SK-N-SH (cell line): ENCODE results near the gene PNN. TPM values are rescaled to one million over a fixed set of nuclear protein-coding genes. Genes with fewer than 3 reads are reported as not detected.

Experiments
- CTCF ChIA-PET: fragments of 300-600, 350-600 bp; formaldehyde crosslinking; extraction: SDS; loops from one replicate; lab custom pipeline; 2021; lab: Yijun Ruan, JAX
- POLR2A ChIA-PET: fragments of 350-600 bp; sonication (Branson Sonifier 250); formaldehyde crosslinking; extraction: SDS; loops from one replicate; lab custom pipeline; 2020; ENCODE audit warnings: antibody characterized with exemption, inconsistent platforms; lab: Yijun Ruan, JAX
- DNase-seq: peaks from one replicate; pipeline ENCODE4 v3.0.0; 2012
- H2AFZ ChIP-seq: fragments of 200-600 bp; sonication (generic); 2 replicates; pipeline ENCODE4 v1.8.1; 2016; ENCODE audit warnings: antibody characterized with exemption, mild to moderate bottlenecking, low read depth
- H3F3A ChIP-seq: fragments of 200-600 bp; sonication (generic); replicated peaks from 2 replicates; pipeline ENCODE3; 2016; ENCODE audit warnings: antibody characterized with exemption, mild to moderate bottlenecking; ENCODE audit not compliant: insufficient read depth
- H3K27ac ChIP-seq, 2 experiments: fragments of 200-500 bp in 1 of 2; fragments of 200-600 bp in 1 of 2; sonication (Bioruptor generic) in 1 of 2; sonication (generic), shearing (Covaris generic) in 1 of 2; 2 replicates each; pipeline versions ENCODE4 v1.5.1 to v1.6.1; 2014 to 2016; ENCODE audit warnings: low read depth in 2 of 2, inconsistent platforms in 1 of 2, low read length in 1 of 2, mild to moderate bottlenecking in 1 of 2, mixed read lengths in 1 of 2
- H3K27me3 ChIP-seq: fragments of 200-600 bp; sonication (generic), shearing (Covaris generic); 2 replicates; pipeline ENCODE4 v1.6.1; 2016; ENCODE audit warnings: mixed run types; ENCODE audit not compliant: insufficient read depth
- H3K36me3 ChIP-seq, 2 experiments: fragments of 200-500 bp in 1 of 2; fragments of 200-600 bp in 1 of 2; sonication (Bioruptor generic) in 1 of 2; sonication (generic) in 1 of 2; replicated peaks in 1 of 2; 2 replicates each; pipeline versions ENCODE3 to v1.5.1; 2014 to 2016; ENCODE audit warnings: low read length in 1 of 2, mild to moderate bottlenecking in 1 of 2; ENCODE audit not compliant: insufficient read depth in 2 of 2, control insufficient read depth in 1 of 2
- H3K4me1 ChIP-seq, 2 experiments: fragments of 200-500 bp in 1 of 2; fragments of 200-600 bp in 1 of 2; sonication (Bioruptor generic) in 1 of 2; sonication (generic), shearing (Covaris generic) in 1 of 2; 2 replicates each; pipeline versions ENCODE4 v1.5.1 to v1.6.1; 2014 to 2016; ENCODE audit warnings: low read depth in 1 of 2, low read length in 1 of 2, mixed run types in 1 of 2; ENCODE audit not compliant: insufficient read depth in 2 of 2, control insufficient read depth in 1 of 2
- H3K4me2 ChIP-seq: fragments of 200-600 bp; sonication (generic), shearing (Covaris generic); 2 replicates; pipeline ENCODE4 v1.6.1; 2017; ENCODE audit warnings: mixed run types
- H3K4me3 ChIP-seq, 2 experiments: fragments of 200-500 bp in 1 of 2; fragments of 200-600 bp in 1 of 2; sonication (Bioruptor generic) in 1 of 2; sonication (generic), shearing (Covaris generic) in 1 of 2; 2 replicates each; pipeline versions ENCODE4 v1.5.1 to v1.8.1; 2014 to 2016; ENCODE audit warnings: low read depth in 2 of 2, inconsistent platforms in 1 of 2, low read length in 1 of 2, mild to moderate bottlenecking in 1 of 2, mixed read lengths in 1 of 2, moderate library complexity in 1 of 2
- H3K79me2 ChIP-seq: fragments of 200-600 bp; sonication (generic); 2 replicates; pipeline ENCODE4 v1.8.1; 2017; ENCODE audit warnings: mild to moderate bottlenecking; ENCODE audit not compliant: insufficient read depth
- H3K9ac ChIP-seq: fragments of 200-600 bp; sonication (generic); 2 replicates; pipeline ENCODE4 v1.6.1; 2017; ENCODE audit warnings: mixed run types
- H3K9me2 ChIP-seq: fragments of 200-600 bp; sonication (generic); 2 replicates; pipeline ENCODE4 v1.6.1; 2017; ENCODE audit warnings: mixed run types
- H3K9me3 ChIP-seq: fragments of 200-600 bp; sonication (generic); 2 replicates; pipeline ENCODE4 v1.6.1; 2017; ENCODE audit warnings: mixed run types, mild to moderate bottlenecking, moderate library complexity
- H4K20me1 ChIP-seq: fragments of 200-600 bp; sonication (generic); 2 replicates; pipeline ENCODE4 v1.6.1; 2017; ENCODE audit warnings: mild to moderate bottlenecking, mixed run types; ENCODE audit not compliant: insufficient read depth
- CHD2 ChIP-seq: fragments of 150-350 bp; IDR thresholded peaks from 2 replicates; pipeline ENCODE4 v1.6.1; 2018; ENCODE audit warnings: low read length; ENCODE audit not compliant: partially characterized antibody
- ELF1 ChIP-seq: IDR thresholded peaks from 2 replicates; pipeline ENCODE4 v1.4.0; 2012
- EZH2phosphoT487 ChIP-seq: fragments of 200-600 bp; sonication (generic); IDR thresholded peaks from 2 replicates; pipeline ENCODE4 v1.6.1; 2017; ENCODE audit warnings: low read depth, mixed run types, mild to moderate bottlenecking, antibody characterized with exemption, moderate library complexity, borderline replicate concordance
- FOSL2 ChIP-seq: IDR thresholded peaks from 2 replicates; pipeline ENCODE4 v1.4.0; 2012; ENCODE audit warnings: low read depth, mild to moderate bottlenecking, moderate library complexity, borderline replicate concordance
- FOXJ3 ChIP-seq: sonication (generic); formaldehyde crosslinking; IDR thresholded peaks from 2 replicates; pipeline ENCODE4 v1.5.1; 2020; ENCODE audit warnings: mild to moderate bottlenecking, missing genetic modification reagents
- FOXM1 ChIP-seq: IDR thresholded peaks from 2 replicates; pipeline ENCODE4 v1.4.0; 2012; ENCODE audit warnings: low read depth, mild to moderate bottlenecking
- GATA2 ChIP-seq: sonication (generic); formaldehyde crosslinking; IDR thresholded peaks from 2 replicates; pipeline ENCODE4 v1.5.0; 2020; ENCODE audit warnings: mild to moderate bottlenecking, missing genetic modification reagents
- MEF2A ChIP-seq: IDR thresholded peaks from 2 replicates; pipeline ENCODE4 v1.4.0; 2012; ENCODE audit warnings: low read depth, borderline replicate concordance
- NFIC ChIP-seq: IDR thresholded peaks from 2 replicates; pipeline ENCODE4 v1.4.0; 2012; ENCODE audit warnings: borderline replicate concordance
- NRF1 ChIP-seq: IDR thresholded peaks from 2 replicates; pipeline ENCODE4 v1.6.1; 2012; ENCODE audit warnings: low read depth, mild to moderate bottlenecking, low read length
- POLR2AphosphoS5 ChIP-seq: IDR thresholded peaks from 2 replicates; pipeline ENCODE4 v1.6.1; 2012; ENCODE audit warnings: low read depth, low read length
- TAF1 ChIP-seq: IDR thresholded peaks from 2 replicates; pipeline ENCODE4 v1.6.1; 2012; ENCODE audit warnings: low read depth, mild to moderate bottlenecking, low read length, moderate library complexity, borderline replicate concordance
- USF1 ChIP-seq: IDR thresholded peaks from 2 replicates; pipeline ENCODE4 v1.4.0; 2012; ENCODE audit warnings: low read depth, borderline replicate concordance
- USF2 ChIP-seq: fragments of 150-350 bp; IDR thresholded peaks from 2 replicates; pipeline ENCODE4 v1.6.1; 2017; ENCODE audit warnings: antibody characterized with exemption, low read length, low read depth, borderline replicate concordance
- YY1 ChIP-seq: IDR thresholded peaks from 2 replicates; pipeline ENCODE4 v1.4.0; 2012; ENCODE audit warnings: low read depth, mild to moderate bottlenecking
- WGBS: methylation state at CpG from one replicate; pipeline ENCODE4 v1.1.6; 2017; ENCODE audit warnings: low lambda C conversion rate; 5-methylcytosine and 5-hydroxymethylcytosine counted together
- polyA plus RNA-seq, 3 experiments: library from polyadenylated mRNA; depleted of rRNA; stranded (reverse); fragments of >200 nt; gene quantifications; 2 replicates each; pipeline ENCODE4 v1.2.3, GENCODE V29; 2012
- TF ChIP-seq, protein P1 (sequence below): IDR thresholded peaks from 2 replicates; pipeline ENCODE4; 2012
- TF ChIP-seq, protein P2 (sequence below): fragments of 200-600 bp; sonication (generic); IDR thresholded peaks from 2 replicates; pipeline ENCODE4 v1.6.1; 2017; ENCODE audit warnings: antibody characterized with exemption, mild to moderate bottlenecking, moderate library complexity
- TF ChIP-seq, protein P3 (sequence below): IDR thresholded peaks from 2 replicates; pipeline ENCODE4 v1.4.0; 2012; ENCODE audit warnings: low read depth, borderline replicate concordance
- TF ChIP-seq, protein P4 (sequence below): IDR thresholded peaks from 2 replicates; pipeline ENCODE4 v1.4.0; 2012; ENCODE audit warnings: low read depth
- TF ChIP-seq, protein P5 (sequence below): IDR thresholded peaks from 2 replicates; pipeline ENCODE4 v1.6.1; 2012; ENCODE audit warnings: mild to moderate bottlenecking, low read depth, low read length, moderate library complexity

The PNN gene
- polyA plus RNA-seq, 1 of the 3 experiments (the other 2 are of a cell fraction), result 8.8 TPM

DNA sequence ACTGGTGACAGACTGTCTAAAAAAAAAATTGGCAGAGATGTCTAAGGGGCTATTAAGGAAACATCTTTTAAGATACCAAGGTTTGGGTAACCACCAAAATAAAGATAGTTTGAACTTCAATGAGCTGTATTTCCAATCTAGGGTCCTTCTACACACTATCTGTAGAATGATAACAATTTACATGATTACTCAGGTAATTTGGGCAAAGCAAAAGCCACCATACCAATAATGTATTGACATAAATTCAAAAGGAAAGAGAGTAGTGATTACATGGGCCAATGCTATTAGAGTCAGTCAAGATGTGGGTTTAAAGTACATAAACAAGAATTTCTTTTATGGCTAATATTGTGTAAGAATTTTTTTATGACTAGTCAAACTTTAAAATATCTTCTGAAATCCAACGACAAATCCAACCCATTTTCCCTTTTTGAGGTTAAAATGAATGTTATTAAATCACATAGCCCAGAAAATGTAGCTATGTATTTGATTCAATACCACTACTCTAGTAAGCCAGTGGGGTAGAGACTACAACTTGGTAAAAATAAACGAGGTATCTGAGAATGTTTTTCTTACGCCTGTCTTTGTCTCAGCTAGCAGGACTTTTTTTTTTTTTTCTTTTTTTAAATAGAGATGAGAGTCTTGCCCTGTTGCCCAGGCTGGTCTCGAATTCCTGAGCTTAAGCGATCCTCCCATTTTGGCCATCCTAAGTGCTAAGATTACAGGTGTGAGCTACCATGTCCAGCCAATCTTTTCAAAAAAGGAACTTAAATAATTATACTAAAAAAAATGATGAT is 10.4 kb downstream of the PNN start:
- no peak for TF ChIP-seq EZH2phosphoT487
- no peak for TF ChIP-seq NFIC
- TF ChIP-seq, protein P1, sequence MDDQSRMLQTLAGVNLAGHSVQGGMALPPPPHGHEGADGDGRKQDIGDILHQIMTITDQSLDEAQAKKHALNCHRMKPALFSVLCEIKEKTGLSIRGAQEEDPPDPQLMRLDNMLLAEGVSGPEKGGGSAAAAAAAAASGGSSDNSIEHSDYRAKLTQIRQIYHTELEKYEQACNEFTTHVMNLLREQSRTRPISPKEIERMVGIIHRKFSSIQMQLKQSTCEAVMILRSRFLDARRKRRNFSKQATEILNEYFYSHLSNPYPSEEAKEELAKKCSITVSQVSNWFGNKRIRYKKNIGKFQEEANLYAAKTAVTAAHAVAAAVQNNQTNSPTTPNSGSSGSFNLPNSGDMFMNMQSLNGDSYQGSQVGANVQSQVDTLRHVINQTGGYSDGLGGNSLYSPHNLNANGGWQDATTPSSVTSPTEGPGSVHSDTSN, result no peak
- TF ChIP-seq YY1, result no peak
- TF ChIP-seq NRF1, result no peak
- TF ChIP-seq MEF2A, result no peak
- TF ChIP-seq, protein P2, sequence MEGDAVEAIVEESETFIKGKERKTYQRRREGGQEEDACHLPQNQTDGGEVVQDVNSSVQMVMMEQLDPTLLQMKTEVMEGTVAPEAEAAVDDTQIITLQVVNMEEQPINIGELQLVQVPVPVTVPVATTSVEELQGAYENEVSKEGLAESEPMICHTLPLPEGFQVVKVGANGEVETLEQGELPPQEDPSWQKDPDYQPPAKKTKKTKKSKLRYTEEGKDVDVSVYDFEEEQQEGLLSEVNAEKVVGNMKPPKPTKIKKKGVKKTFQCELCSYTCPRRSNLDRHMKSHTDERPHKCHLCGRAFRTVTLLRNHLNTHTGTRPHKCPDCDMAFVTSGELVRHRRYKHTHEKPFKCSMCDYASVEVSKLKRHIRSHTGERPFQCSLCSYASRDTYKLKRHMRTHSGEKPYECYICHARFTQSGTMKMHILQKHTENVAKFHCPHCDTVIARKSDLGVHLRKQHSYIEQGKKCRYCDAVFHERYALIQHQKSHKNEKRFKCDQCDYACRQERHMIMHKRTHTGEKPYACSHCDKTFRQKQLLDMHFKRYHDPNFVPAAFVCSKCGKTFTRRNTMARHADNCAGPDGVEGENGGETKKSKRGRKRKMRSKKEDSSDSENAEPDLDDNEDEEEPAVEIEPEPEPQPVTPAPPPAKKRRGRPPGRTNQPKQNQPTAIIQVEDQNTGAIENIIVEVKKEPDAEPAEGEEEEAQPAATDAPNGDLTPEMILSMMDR, result no peak
- no peak for TF ChIP-seq GATA2 (CRISPR knock-in tag)
- TF ChIP-seq, protein P3, sequence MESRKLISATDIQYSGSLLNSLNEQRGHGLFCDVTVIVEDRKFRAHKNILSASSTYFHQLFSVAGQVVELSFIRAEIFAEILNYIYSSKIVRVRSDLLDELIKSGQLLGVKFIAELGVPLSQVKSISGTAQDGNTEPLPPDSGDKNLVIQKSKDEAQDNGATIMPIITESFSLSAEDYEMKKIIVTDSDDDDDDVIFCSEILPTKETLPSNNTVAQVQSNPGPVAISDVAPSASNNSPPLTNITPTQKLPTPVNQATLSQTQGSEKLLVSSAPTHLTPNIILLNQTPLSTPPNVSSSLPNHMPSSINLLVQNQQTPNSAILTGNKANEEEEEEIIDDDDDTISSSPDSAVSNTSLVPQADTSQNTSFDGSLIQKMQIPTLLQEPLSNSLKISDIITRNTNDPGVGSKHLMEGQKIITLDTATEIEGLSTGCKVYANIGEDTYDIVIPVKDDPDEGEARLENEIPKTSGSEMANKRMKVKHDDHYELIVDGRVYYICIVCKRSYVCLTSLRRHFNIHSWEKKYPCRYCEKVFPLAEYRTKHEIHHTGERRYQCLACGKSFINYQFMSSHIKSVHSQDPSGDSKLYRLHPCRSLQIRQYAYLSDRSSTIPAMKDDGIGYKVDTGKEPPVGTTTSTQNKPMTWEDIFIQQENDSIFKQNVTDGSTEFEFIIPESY, result no peak
- no peak for TF ChIP-seq ELF1
- TF ChIP-seq CHD2, result no peak
- TF ChIP-seq POLR2AphosphoS5, result no peak
- TF ChIP-seq, protein P4, sequence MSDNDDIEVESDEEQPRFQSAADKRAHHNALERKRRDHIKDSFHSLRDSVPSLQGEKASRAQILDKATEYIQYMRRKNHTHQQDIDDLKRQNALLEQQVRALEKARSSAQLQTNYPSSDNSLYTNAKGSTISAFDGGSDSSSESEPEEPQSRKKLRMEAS, result no peak
- no peak for TF ChIP-seq USF1
- no peak for TF ChIP-seq FOSL2
- TF ChIP-seq FOXM1, result no peak
- TF ChIP-seq FOXJ3 (CRISPR knock-in tag), result no peak
- TF ChIP-seq, protein P5, sequence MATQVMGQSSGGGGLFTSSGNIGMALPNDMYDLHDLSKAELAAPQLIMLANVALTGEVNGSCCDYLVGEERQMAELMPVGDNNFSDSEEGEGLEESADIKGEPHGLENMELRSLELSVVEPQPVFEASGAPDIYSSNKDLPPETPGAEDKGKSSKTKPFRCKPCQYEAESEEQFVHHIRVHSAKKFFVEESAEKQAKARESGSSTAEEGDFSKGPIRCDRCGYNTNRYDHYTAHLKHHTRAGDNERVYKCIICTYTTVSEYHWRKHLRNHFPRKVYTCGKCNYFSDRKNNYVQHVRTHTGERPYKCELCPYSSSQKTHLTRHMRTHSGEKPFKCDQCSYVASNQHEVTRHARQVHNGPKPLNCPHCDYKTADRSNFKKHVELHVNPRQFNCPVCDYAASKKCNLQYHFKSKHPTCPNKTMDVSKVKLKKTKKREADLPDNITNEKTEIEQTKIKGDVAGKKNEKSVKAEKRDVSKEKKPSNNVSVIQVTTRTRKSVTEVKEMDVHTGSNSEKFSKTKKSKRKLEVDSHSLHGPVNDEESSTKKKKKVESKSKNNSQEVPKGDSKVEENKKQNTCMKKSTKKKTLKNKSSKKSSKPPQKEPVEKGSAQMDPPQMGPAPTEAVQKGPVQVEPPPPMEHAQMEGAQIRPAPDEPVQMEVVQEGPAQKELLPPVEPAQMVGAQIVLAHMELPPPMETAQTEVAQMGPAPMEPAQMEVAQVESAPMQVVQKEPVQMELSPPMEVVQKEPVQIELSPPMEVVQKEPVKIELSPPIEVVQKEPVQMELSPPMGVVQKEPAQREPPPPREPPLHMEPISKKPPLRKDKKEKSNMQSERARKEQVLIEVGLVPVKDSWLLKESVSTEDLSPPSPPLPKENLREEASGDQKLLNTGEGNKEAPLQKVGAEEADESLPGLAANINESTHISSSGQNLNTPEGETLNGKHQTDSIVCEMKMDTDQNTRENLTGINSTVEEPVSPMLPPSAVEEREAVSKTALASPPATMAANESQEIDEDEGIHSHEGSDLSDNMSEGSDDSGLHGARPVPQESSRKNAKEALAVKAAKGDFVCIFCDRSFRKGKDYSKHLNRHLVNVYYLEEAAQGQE, result no peak
- no peak for TF ChIP-seq USF2
- TF ChIP-seq TAF1, result no peak
- H3K4me1 ChIP-seq, result no peaks in the 10 kb centered on the region
- ChIA-PET CTCF (no interaction called here), POLR2A (no interaction called here)
- H3K4me3 ChIP-seq, result no peak overlapping the region
- no peaks in the 10 kb centered on the region for H4K20me1 ChIP-seq
- H3K79me2 ChIP-seq, result no peaks in the 10 kb centered on the region
- no peaks in the 10 kb centered on the region for H3K9me2 ChIP-seq
- H3K27me3 ChIP-seq, result no peaks in the 10 kb centered on the region
- no peak overlapping the region for H2AFZ ChIP-seq
- no peak overlapping the region for H3K27ac ChIP-seq
- no peak overlapping the region for H3K4me2 ChIP-seq
- peaks cover 20 to 30% of the 10 kb centered on the region in 2 experiments for H3K36me3 ChIP-seq
- peaks cover 17% of the 10 kb centered on the region for H3F3A ChIP-seq
- H3K9me3 ChIP-seq, result no peaks in the 10 kb centered on the region
- no peak overlapping the region for H3K9ac ChIP-seq
- WGBS, result 88% methylated on average over 5 of the region's 5 CpGs
- no peak for DNase-seq
